HCT116 (cell line): ENCODE data around the gene KATNAL2. TPM values are rescaled to one million over a fixed set of nuclear protein-coding genes. Genes with fewer than 3 reads are reported as not detected.

Source experiments
- ATAC-seq: fragments of 200-7000 bp; cut with Tn5 transposase; 2 replicates; pipeline ENCODE4 v1.9.1; 2020; ENCODE audit warnings: mild to moderate bottlenecking, moderate library complexity
- BruUV-seq: library from RNA; stranded (reverse); fragments of 400-500 nt; replicated peaks from 2 replicates; lab custom pipeline; 2021; lab: Mats Ljungman, UMichigan
- CTCF ChIA-PET: fragments of 300-600 bp; sonication (Branson Sonifier 250); formaldehyde crosslinking; loops from one replicate; lab custom pipeline; 2021; ENCODE audit warnings: antibody characterized with exemption; lab: Charles Lee
- POLR2A ChIA-PET: fragments of 300-600, 350-600 bp; sonication (Branson Sonifier 250); formaldehyde crosslinking; loops from one replicate; lab custom pipeline; 2021; ENCODE audit warnings: antibody characterized with exemption; lab: Charles Lee
- RAD21 ChIA-PET, 2 experiments: fragments of 300-600 bp; sonication (Branson Sonifier 250); formaldehyde crosslinking; loops; one replicate each; lab custom pipeline; 2023; ENCODE audit warnings: low total read pairs in 2 of 2; ENCODE audit not compliant: uncharacterized antibody in 2 of 2, unreplicated experiment in 2 of 2, low non-redundant PET in 1 of 2; lab: Charles Lee
- DNase-seq: peaks from one replicate; pipeline ENCODE4 v3.0.0-alpha.2; 2010; ENCODE audit warnings: low read depth, low spot score
- H2AFZ ChIP-seq: fragments of 200-600 bp; shearing (Covaris generic), sonication (generic); 2 replicates; pipeline ENCODE4 v1.6.1; 2017; ENCODE audit warnings: low read depth, mixed run types, mixed read lengths, antibody characterized with exemption, low read length; ENCODE audit not compliant: poor library complexity, severe bottlenecking
- H3K27ac ChIP-seq: 2 replicates; pipeline ENCODE4 v1.5.1; 2012; ENCODE audit warnings: low read depth, low read length
- H3K27me3 ChIP-seq: fragments of 200-600 bp; sonication (generic); 2 replicates; pipeline ENCODE4 v1.6.1; 2016; ENCODE audit warnings: mixed run types, low read length, mixed read lengths; ENCODE audit not compliant: insufficient read depth
- H3K36me3 ChIP-seq, 2 experiments: fragments of 200-500 bp in 1 of 2; fragments of 200-600 bp in 1 of 2; sonication (Bioruptor generic) in 1 of 2; sonication (generic) in 1 of 2; 2 replicates each; pipeline versions ENCODE4 v1.5.1 to v1.6.1; 2014 to 2016; ENCODE audit warnings: low read length in 2 of 2, inconsistent platforms in 1 of 2, mixed read lengths in 1 of 2, mixed run types in 1 of 2; ENCODE audit not compliant: insufficient read depth in 2 of 2, control insufficient read depth in 1 of 2
- H3K4me1 ChIP-seq, 2 experiments: fragments of 200-600 bp in 1 of 2; sonication (generic) in 1 of 2; 2 replicates each; pipeline versions ENCODE4 v1.5.1 to v1.6.1; 2012 to 2017; ENCODE audit warnings: low read length in 2 of 2, inconsistent platforms in 1 of 2, mild to moderate bottlenecking in 1 of 2, mixed read lengths in 1 of 2, mixed run types in 1 of 2, moderate library complexity in 1 of 2; ENCODE audit not compliant: insufficient read depth in 2 of 2, control insufficient read depth in 1 of 2
- H3K4me2 ChIP-seq: fragments of 200-600 bp; sonication (generic); 2 replicates; pipeline ENCODE4 v1.6.1; 2017; ENCODE audit warnings: mixed run types, low read length, mixed read lengths
- H3K4me3 ChIP-seq, 2 experiments: fragments of 200-600 bp in 1 of 2; sonication (generic) in 1 of 2; replicated peaks in 1 of 2; 2 replicates each; pipeline ENCODE4 v1.5.1; 2011 to 2016; ENCODE audit warnings: low read length in 2 of 2, control low read depth in 1 of 2, low read depth in 1 of 2, mild to moderate bottlenecking in 1 of 2, mixed read lengths in 1 of 2, mixed run types in 1 of 2
- H3K79me2 ChIP-seq: fragments of 200-600 bp; sonication (generic); 2 replicates; pipeline ENCODE4 v1.6.1; 2017; ENCODE audit warnings: mild to moderate bottlenecking, mixed run types, low read length, moderate library complexity, mixed read lengths; ENCODE audit not compliant: insufficient read depth
- H3K9ac ChIP-seq: fragments of 200-600 bp; sonication (generic); 2 replicates; pipeline ENCODE4 v1.6.1; 2016; ENCODE audit warnings: low read length, mixed read lengths
- H3K9me2 ChIP-seq: fragments of 200-600 bp; sonication (generic), shearing (Covaris generic); 2 replicates; pipeline ENCODE4 v1.6.1; 2017; ENCODE audit warnings: mixed run types, mild to moderate bottlenecking, moderate library complexity; ENCODE audit not compliant: insufficient read depth
- H3K9me3 ChIP-seq, 2 experiments: fragments of 200-500 bp in 1 of 2; fragments of 200-600 bp in 1 of 2; sonication (Bioruptor generic) in 1 of 2; sonication (generic) in 1 of 2; 2 replicates each; pipeline ENCODE4 v1.6.1; 2014 to 2017; ENCODE audit warnings: low read length in 2 of 2, mixed read lengths in 2 of 2, inconsistent platforms in 1 of 2, low read depth in 1 of 2, mild to moderate bottlenecking in 1 of 2, mixed run types in 1 of 2, moderate library complexity in 1 of 2; ENCODE audit not compliant: control insufficient read depth in 1 of 2, insufficient read depth in 1 of 2
- H4K20me1 ChIP-seq: fragments of 200-600 bp; sonication (generic), shearing (Covaris generic); 2 replicates; pipeline ENCODE4 v1.6.1; 2017; ENCODE audit warnings: mixed run types, mild to moderate bottlenecking, moderate library complexity; ENCODE audit not compliant: insufficient read depth
- CBX3 ChIP-seq: IDR thresholded peaks from 2 replicates; pipeline ENCODE4 v1.6.1; 2012; ENCODE audit warnings: low read depth
- CEBPB ChIP-seq: IDR thresholded peaks from 2 replicates; pipeline ENCODE4 v1.6.1; 2012; ENCODE audit warnings: low read depth
- ELF1 ChIP-seq: IDR thresholded peaks from 2 replicates; pipeline ENCODE4 v1.6.1; 2012; ENCODE audit warnings: low read depth, borderline replicate concordance
- EZH2phosphoT487 ChIP-seq: fragments of 200-600 bp; IDR thresholded peaks from 2 replicates; pipeline ENCODE4 v1.6.1; 2018; ENCODE audit warnings: antibody characterized with exemption, borderline replicate concordance
- FOSL1 ChIP-seq: IDR thresholded peaks from 2 replicates; pipeline ENCODE4 v1.6.1; 2012; ENCODE audit warnings: low read depth
- JUND ChIP-seq: IDR thresholded peaks from 2 replicates; pipeline ENCODE4 v1.6.1; 2012
- POLR2AphosphoS5 ChIP-seq: IDR thresholded peaks from 2 replicates; pipeline ENCODE4 v1.6.1; 2011; ENCODE audit warnings: mild to moderate bottlenecking, low read depth, low read length, moderate library complexity
- SIN3A ChIP-seq: IDR thresholded peaks from 2 replicates; pipeline ENCODE4 v1.6.1; 2012; ENCODE audit warnings: low read depth
- SP1 ChIP-seq: IDR thresholded peaks from 2 replicates; pipeline ENCODE4 v1.6.1; 2012; ENCODE audit warnings: low read depth
- YY1 ChIP-seq: IDR thresholded peaks from 2 replicates; pipeline ENCODE4 v1.6.1; 2011; ENCODE audit warnings: low read length, low read depth, moderate library complexity, mild to moderate bottlenecking; ENCODE audit not compliant: insufficient replicate concordance; ENCODE audit errors: extremely low read depth
- ZFX ChIP-seq: fragments of 450-650 bp; IDR thresholded peaks from 2 replicates; pipeline ENCODE4 v1.6.1; 2017
- ZNF274 ChIP-seq: fragments of 200-500 bp; sonication (Bioruptor generic); IDR thresholded peaks from 2 replicates; pipeline ENCODE4 v1.6.1; 2014; ENCODE audit warnings: mild to moderate bottlenecking, low read depth, low read length, inconsistent platforms
- intact Hi-C: fragments of 100-400 bp; cut with micrococcal nuclease; formaldehyde crosslinking; loops from 2 replicates; pipeline ENCODE4 v1.10.0; 2022
- total RNA-seq: library from RNA; stranded (reverse); gene quantifications from one replicate; pipeline ENCODE4 v1.2.1, GENCODE V29; 2021; ENCODE audit not compliant: unreplicated experiment
- TF ChIP-seq, protein P1 (sequence below): IDR thresholded peaks from 2 replicates; pipeline ENCODE4 v1.6.1; 2011; ENCODE audit warnings: mild to moderate bottlenecking, low read length, moderate library complexity; ENCODE audit not compliant: insufficient replicate concordance; ENCODE audit errors: extremely low read depth
- TF ChIP-seq, protein P2 (sequence below), 3 experiments: fragments of 200-600 bp in 1 of 3; sonication (generic) in 1 of 3; IDR thresholded peaks in 2 of 3; conservative IDR thresholded peaks in 1 of 3; 2 replicates each; pipeline ENCODE4 v1.5.1; 2012 to 2017; ENCODE audit warnings: low read depth in 2 of 3, low read length in 2 of 3, antibody characterized with exemption in 1 of 3, borderline replicate concordance in 1 of 3, control low read depth in 1 of 3, mild to moderate bottlenecking in 1 of 3, mixed read lengths in 1 of 3, mixed run types in 1 of 3, moderate library complexity in 1 of 3; ENCODE audit not compliant: insufficient read depth in 1 of 3

KATNAL2 gene
- total RNA-seq, 1 experiment from 2014 or later = 2.0 TPM

DNA sequence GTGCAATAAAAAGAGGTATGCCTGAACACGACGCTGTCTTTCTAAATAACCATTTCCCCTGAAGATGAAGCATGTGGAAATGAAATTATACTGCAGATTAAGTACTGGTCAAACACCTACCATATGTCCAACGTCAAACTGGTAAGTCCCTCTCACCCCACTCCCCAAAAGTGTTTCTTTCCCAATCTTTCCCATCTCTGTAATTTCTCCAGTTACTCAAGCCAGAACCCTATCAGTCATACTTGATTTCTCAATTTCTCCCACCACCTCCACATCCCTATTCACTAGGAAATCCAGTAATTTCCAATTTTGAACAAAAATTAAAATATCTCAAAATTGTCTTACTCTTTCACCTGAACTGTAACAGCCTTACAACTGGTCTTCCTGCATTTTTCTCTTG lies 203.7 kb downstream of the KATNAL2 start:
- no peak overlapping the region for H3K9ac ChIP-seq
- H3K4me1 ChIP-seq = no peaks in the 10 kb centered on the region
- TF ChIP-seq CBX3 (no peak), POLR2AphosphoS5 (no peak), YY1 (no peak), ZNF274 (no peak), SP1 (no peak), ELF1 (no peak), JUND (no peak), FOSL1 (no peak), CEBPB (no peak), SIN3A (no peak), ZFX (no peak), EZH2phosphoT487 (no peak)
- TF ChIP-seq, protein P1, sequence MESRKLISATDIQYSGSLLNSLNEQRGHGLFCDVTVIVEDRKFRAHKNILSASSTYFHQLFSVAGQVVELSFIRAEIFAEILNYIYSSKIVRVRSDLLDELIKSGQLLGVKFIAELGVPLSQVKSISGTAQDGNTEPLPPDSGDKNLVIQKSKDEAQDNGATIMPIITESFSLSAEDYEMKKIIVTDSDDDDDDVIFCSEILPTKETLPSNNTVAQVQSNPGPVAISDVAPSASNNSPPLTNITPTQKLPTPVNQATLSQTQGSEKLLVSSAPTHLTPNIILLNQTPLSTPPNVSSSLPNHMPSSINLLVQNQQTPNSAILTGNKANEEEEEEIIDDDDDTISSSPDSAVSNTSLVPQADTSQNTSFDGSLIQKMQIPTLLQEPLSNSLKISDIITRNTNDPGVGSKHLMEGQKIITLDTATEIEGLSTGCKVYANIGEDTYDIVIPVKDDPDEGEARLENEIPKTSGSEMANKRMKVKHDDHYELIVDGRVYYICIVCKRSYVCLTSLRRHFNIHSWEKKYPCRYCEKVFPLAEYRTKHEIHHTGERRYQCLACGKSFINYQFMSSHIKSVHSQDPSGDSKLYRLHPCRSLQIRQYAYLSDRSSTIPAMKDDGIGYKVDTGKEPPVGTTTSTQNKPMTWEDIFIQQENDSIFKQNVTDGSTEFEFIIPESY = no peak
- TF ChIP-seq, protein P2, sequence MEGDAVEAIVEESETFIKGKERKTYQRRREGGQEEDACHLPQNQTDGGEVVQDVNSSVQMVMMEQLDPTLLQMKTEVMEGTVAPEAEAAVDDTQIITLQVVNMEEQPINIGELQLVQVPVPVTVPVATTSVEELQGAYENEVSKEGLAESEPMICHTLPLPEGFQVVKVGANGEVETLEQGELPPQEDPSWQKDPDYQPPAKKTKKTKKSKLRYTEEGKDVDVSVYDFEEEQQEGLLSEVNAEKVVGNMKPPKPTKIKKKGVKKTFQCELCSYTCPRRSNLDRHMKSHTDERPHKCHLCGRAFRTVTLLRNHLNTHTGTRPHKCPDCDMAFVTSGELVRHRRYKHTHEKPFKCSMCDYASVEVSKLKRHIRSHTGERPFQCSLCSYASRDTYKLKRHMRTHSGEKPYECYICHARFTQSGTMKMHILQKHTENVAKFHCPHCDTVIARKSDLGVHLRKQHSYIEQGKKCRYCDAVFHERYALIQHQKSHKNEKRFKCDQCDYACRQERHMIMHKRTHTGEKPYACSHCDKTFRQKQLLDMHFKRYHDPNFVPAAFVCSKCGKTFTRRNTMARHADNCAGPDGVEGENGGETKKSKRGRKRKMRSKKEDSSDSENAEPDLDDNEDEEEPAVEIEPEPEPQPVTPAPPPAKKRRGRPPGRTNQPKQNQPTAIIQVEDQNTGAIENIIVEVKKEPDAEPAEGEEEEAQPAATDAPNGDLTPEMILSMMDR (IDR thresholded peaks at IDR 0.05 in 2 of 3, conservative IDR thresholded peaks at IDR 0.05 in 1 of 3; ENCODE audit: borderline replicate concordance in 1 of 3, insufficient read depth in 1 of 3, low read depth in 2 of 3, low read length in 2 of 3) = no peak
- TF ChIP-seq, all 23 proteins: peak for 0
- Histone ChIP-seq H3K36me3 (no peaks in the 10 kb centered on the region), H4K20me1 (no peaks in the 10 kb centered on the region), H3K4me2 (no peak overlapping the region), H2AFZ (no peak overlapping the region), H3K27ac (no peak overlapping the region), H3K27me3 (no peaks in the 10 kb centered on the region), H3K9me3 (no peaks in the 10 kb centered on the region), H3K79me2 (0 out of 2 replicates have a peak, but pooled peaks cover 3% of the 10 kb centered on the region), H3K4me3 (no peak overlapping the region), H3K9me2 (no peaks in the 10 kb centered on the region)
- intact Hi-C loops = no loop called here
- ChIA-PET RAD21 (no interaction called here), POLR2A (no interaction called here), CTCF (no interaction called here)
- ATAC-seq = no peak
- no peak for DNase-seq
- no TSS peak for BruUV-seq
